ENCODE measurements around the gene DNER. TPM values are rescaled to one million over a fixed set of nuclear protein-coding genes. Genes with fewer than 3 reads are reported as not detected.
"Not testable (repeated sequence)": the region's sequence is repeated elsewhere in the genome, so short reads cannot be mapped to it uniquely, and the experiment has no call there.

DNER gene
- total RNA-seq, 1 donor from 2014 or later, result not detected

- Mint-ChIP-seq H3K4me1 (ENCODE audit: low read depth) (no peaks in the 10 kb centered on the region), H3K27me3 (ENCODE audit: low read depth) (peaks cover 2% of the 10 kb centered on the region), H3K36me3 (ENCODE audit: low read depth) (no peaks in the 10 kb centered on the region), H3K27ac (ENCODE audit: unreplicated experiment) (no peak overlapping the region), H3K4me3 (ENCODE audit: unreplicated experiment) (no peak overlapping the region), H3K9me3 (ENCODE audit: low read depth) (peaks cover 3% of the 10 kb centered on the region)
- DNase-seq (ENCODE audit: low spot score), result no peak
- TF ChIP-seq CTCF (IDR thresholded peaks at IDR 0.05), result no peak
Measured at GRCh38 chr2:229622495-229623355, 91.6 kb downstream of the DNER start.

- no peak for TF ChIP-seq CTCF (IDR thresholded peaks at IDR 0.05)
- Mint-ChIP-seq H3K36me3 (ENCODE audit: low read depth) (no peaks in the 10 kb centered on the region), H3K27ac (ENCODE audit: unreplicated experiment) (no peak overlapping the region), H3K27me3 (ENCODE audit: low read depth) (peaks cover 2% of the 10 kb centered on the region), H3K9me3 (ENCODE audit: low read depth) (peaks cover 3% of the 10 kb centered on the region), H3K4me3 (ENCODE audit: unreplicated experiment) (no peak overlapping the region), H3K4me1 (ENCODE audit: low read depth) (no peaks in the 10 kb centered on the region)
- no peak for DNase-seq (ENCODE audit: low spot score)
Measured at GRCh38 chr2:229620759-229621158, 93.6 kb downstream of the DNER start.

- Mint-ChIP-seq H3K27ac (ENCODE audit: unreplicated experiment) (no peak overlapping the region), H3K9me3 (ENCODE audit: low read depth) (peaks cover 3% of the 10 kb centered on the region), H3K4me1 (ENCODE audit: low read depth) (no peaks in the 10 kb centered on the region), H3K4me3 (ENCODE audit: unreplicated experiment) (no peak overlapping the region), H3K27me3 (ENCODE audit: low read depth) (peaks cover 2% of the 10 kb centered on the region), H3K36me3 (ENCODE audit: low read depth) (no peaks in the 10 kb centered on the region)
- DNase-seq (ENCODE audit: low spot score), result no peak
- TF ChIP-seq CTCF (IDR thresholded peaks at IDR 0.05), result no peak
Measured at GRCh38 chr2:229620289-229620688, 94.1 kb downstream of the DNER start.

- H3K27ac Mint-ChIP-seq (ENCODE audit: unreplicated experiment), result no peak overlapping the region
- peaks cover 3% of the 10 kb centered on the region for H3K9me3 Mint-ChIP-seq (ENCODE audit: low read depth)
- H3K36me3 Mint-ChIP-seq (ENCODE audit: low read depth), result no peaks in the 10 kb centered on the region
- TF ChIP-seq CTCF (IDR thresholded peaks at IDR 0.05), result no peak
- DNase-seq (ENCODE audit: low spot score), result no peak
- no peaks in the 10 kb centered on the region for H3K4me1 Mint-ChIP-seq (ENCODE audit: low read depth)
- H3K4me3 Mint-ChIP-seq (ENCODE audit: unreplicated experiment), result no peak overlapping the region
- no peaks in the 10 kb centered on the region for H3K27me3 Mint-ChIP-seq (ENCODE audit: low read depth)
Measured at GRCh38 chr2:229616433-229616832, 97.9 kb downstream of the DNER start.

GRCh38 chr2:229614021-229614420 is 100.3 kb downstream of the DNER start:
- H3K4me1 Mint-ChIP-seq (ENCODE audit: low read depth), result not testable (repeated sequence)

More at GRCh38 chr2:229614021-229614420, 100.3 kb downstream of the DNER start:
- H3K36me3 Mint-ChIP-seq (ENCODE audit: low read depth); H3K9me3 Mint-ChIP-seq (ENCODE audit: low read depth); H3K27ac Mint-ChIP-seq (ENCODE audit: unreplicated experiment); H3K4me3 Mint-ChIP-seq (ENCODE audit: unreplicated experiment); DNase-seq (ENCODE audit: low spot score); H3K27me3 Mint-ChIP-seq (ENCODE audit: low read depth): not testable (repeated sequence)
